Frontal cortex (tissue), 4 donors: ENCODE measurements around the gene NUDT22. TPM values are rescaled to one million over a fixed set of nuclear protein-coding genes. Genes with fewer than 3 reads are reported as not detected.

ENCODE experiments used
- DNase-seq, 2 donors: peaks; one replicate each; pipeline ENCODE4 v3.0.0; 2012; ENCODE audit warnings: low spot score in 2 of 2
- FAIRE-seq: peaks from 2 replicates; lab custom pipeline; 2012; peaks lifted over from hg19 to GRCh38; lab: Jason Lieb, UNC
- total RNA-seq: library from RNA; depleted of rRNA; stranded (reverse); fragments of >200 nt; gene quantifications from one replicate; pipeline ENCODE4 v1.2.3, GENCODE V29; 2014
- donor health status: control.
- donor health status: control.
- donor health status: control.

NUDT22 gene
- total RNA-seq, 1 donor from 2014 or later: 12.6 TPM

- FAIRE-seq: no peak
- peak; percentile 79 to 92 for DNase-seq
Observed at GRCh38 chr11:64204464-64204989, 21.5 kb upstream of the NUDT22 start.

GRCh38 chr11:64206457-64207255 lies 19.4 kb upstream of the NUDT22 start, which contains the start of gene FERMT3:
TSS of gene FERMT3 (plus strand) at chr11:64206721. CDS start at chr11:64207365, 644 bp downstream.
- DNase-seq (peak in 1 of 2 donors; percentile 20), FAIRE-seq (no peak)

GRCh38 chr11:64207256-64208085 lies 18.6 kb upstream of the NUDT22 start:
- no peak for FAIRE-seq
- DNase-seq: peak; percentile 47 to 65

- peak in 1 of 2 donors; percentile 16 for DNase-seq
- no peak for FAIRE-seq
Observed at GRCh38 chr11:64208086-64208795, 17.8 kb upstream of the NUDT22 start.

- no peak for DNase-seq
Observed at GRCh38 chr11:64208796-64209562, 17.1 kb upstream of the NUDT22 start.

GRCh38 chr11:64209563-64209843 lies 16.6 kb upstream of the NUDT22 start:
- DNase-seq: no peak
- FAIRE-seq: no peak

More at GRCh38 chr11:64208796-64209562, 17.1 kb upstream of the NUDT22 start:
- FAIRE-seq: no peak

GRCh38 chr11:64210301-64211020 lies 15.6 kb upstream of the NUDT22 start:
- FAIRE-seq: no peak
- DNase-seq: no peak

- DNase-seq (no peak), FAIRE-seq (no peak)
Observed at GRCh38 chr11:64211181-64211872, 14.7 kb upstream of the NUDT22 start.

- FAIRE-seq: no peak
Observed at GRCh38 chr11:64216879-64217278, 9.2 kb upstream of the NUDT22 start.

GRCh38 chr11:64218628-64219353 lies 7.3 kb upstream of the NUDT22 start:
- FAIRE-seq: no peak
- DNase-seq: no peak

More at GRCh38 chr11:64216879-64217278, 9.2 kb upstream of the NUDT22 start:
- DNase-seq: no peak

GRCh38 chr11:64219354-64219684 lies 6.8 kb upstream of the NUDT22 start:
- no peak for FAIRE-seq
- no peak for DNase-seq

- FAIRE-seq: no peak
- no peak for DNase-seq
Observed at GRCh38 chr11:64219755-64220154, 6.3 kb upstream of the NUDT22 start.

GRCh38 chr11:64220271-64220670 lies 5.8 kb upstream of the NUDT22 start:
- FAIRE-seq: no peak
- no peak for DNase-seq

- no peak for DNase-seq
Observed at GRCh38 chr11:64220798-64221197, 5.3 kb upstream of the NUDT22 start.

GRCh38 chr11:64222651-64223000 lies 3.4 kb upstream of the NUDT22 start:
- no peak for FAIRE-seq
- no peak for DNase-seq

More at GRCh38 chr11:64220798-64221197, 5.3 kb upstream of the NUDT22 start:
- FAIRE-seq: no peak

- FAIRE-seq (no peak), DNase-seq (no peak)
Observed at GRCh38 chr11:64223001-64223651, 2.9 kb upstream of the NUDT22 start.
